ENCODE measurements around the gene CUL2. TPM values are rescaled to one million over a fixed set of nuclear protein-coding genes. Genes with fewer than 3 reads are reported as not detected.

Gene CUL2
- total RNA-seq, 4 donors from 2014 or later, result 15.9 to 28.5 (median 22.7) TPM

DNA sequence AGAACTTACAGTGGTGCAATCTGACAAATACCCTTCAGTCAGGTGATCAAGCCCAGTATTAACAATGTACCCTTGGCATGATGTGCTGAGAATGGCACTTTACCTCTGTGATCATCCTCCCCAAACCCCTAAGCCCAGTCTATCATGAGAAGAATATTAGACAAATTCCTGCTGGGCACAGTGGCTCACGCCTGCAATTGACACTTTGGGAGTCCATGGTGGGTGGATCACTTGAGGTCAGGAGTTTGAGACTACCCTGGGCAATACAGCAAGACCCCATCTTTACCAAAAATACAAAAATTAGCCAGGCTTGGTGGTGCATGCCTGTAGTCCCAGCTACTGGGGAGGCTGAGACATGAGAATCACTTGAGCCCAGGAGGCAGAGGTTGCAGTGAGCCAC lies 7.4 kb upstream of the CUL2 start:
- no peaks in the 10 kb centered on the region for H3K4me1 ChIP-seq
- H3K9me3 ChIP-seq, result no peaks in the 10 kb centered on the region
- ATAC-seq, result no peak
- TF ChIP-seq POLR2AphosphoS5 (IDR thresholded peaks at IDR 0.05) (no peak), EP300 (IDR thresholded peaks at IDR 0.05) (no peak), CTCF (IDR thresholded peaks at IDR 0.05) (no peak), POLR2A (IDR thresholded peaks at IDR 0.05) (no peak)
- no peak overlapping the region for H3K4me3 ChIP-seq
- no peaks in the 10 kb centered on the region for H3K36me3 ChIP-seq
- 75 to 78% methylated on average over 1 of the region's 1 CpG for WGBS, 2 donors (ENCODE audit: low coverage in 1 of 2)
- H3K27me3 ChIP-seq, result peaks cover 25% of the 10 kb centered on the region
- no peak overlapping the region for H3K27ac ChIP-seq

DNA sequence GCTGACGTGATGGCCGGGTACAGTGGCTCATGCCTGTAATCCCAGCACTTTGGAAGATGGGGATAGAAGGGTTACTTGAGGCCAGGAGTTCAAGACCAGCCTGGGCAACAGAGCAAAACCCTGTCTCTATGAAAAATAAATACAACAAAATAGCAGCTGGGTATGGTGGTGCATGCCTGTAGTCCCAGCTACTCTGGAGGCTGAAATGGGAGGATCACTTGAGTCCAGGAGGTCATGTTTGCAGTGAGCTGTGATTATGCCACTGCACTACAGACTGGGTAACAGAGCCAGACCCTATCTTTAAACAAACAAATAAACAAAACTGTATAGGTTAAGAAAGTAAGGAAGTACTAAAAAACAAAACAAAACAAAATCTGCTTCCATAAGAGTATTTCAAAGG lies 6.2 kb upstream of the CUL2 start:
- Histone ChIP-seq H3K4me3 (no peak overlapping the region), H3K9me3 (no peaks in the 10 kb centered on the region), H3K36me3 (no peaks in the 10 kb centered on the region), H3K27ac (no peak overlapping the region), H3K27me3 (peaks cover 25% of the 10 kb centered on the region), H3K4me1 (no peaks in the 10 kb centered on the region)
- ATAC-seq, result no peak
- 51 to 90% methylated on average over 2 of the region's 2 CpGs for WGBS, 2 donors (ENCODE audit: low coverage in 1 of 2)
- TF ChIP-seq POLR2AphosphoS5 (IDR thresholded peaks at IDR 0.05) (no peak), EP300 (IDR thresholded peaks at IDR 0.05) (no peak), CTCF (IDR thresholded peaks at IDR 0.05) (no peak), POLR2A (IDR thresholded peaks at IDR 0.05) (no peak)

DNA sequence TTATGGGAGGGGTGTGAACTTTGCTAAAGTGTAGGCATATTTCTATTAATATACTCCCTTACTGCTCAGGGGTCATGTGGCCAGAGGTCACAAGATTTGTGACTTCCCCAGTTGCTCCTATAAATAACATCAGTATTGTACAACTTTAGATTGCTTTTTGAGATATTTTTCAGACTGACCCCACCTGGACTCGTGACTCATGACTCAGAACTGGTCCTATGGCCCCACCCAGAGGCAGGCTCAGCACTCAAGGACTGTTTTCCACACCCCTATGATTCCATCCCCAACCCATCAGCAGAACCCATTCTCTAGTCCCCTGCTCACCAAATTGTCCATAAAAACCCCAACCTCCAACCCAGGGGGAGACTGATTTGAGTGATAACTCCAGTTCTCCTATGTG lies 2.7 kb upstream of the CUL2 start:
- H3K4me3 ChIP-seq, result no peak overlapping the region
- peaks cover 25% of the 10 kb centered on the region for H3K27me3 ChIP-seq
- no peak overlapping the region for H3K27ac ChIP-seq
- ATAC-seq, result no peak
- H3K36me3 ChIP-seq, result no peaks in the 10 kb centered on the region
- WGBS, 2 donors (ENCODE audit: low coverage in 1 of 2), result 60 to 71% methylated on average over 1 of the region's 1 CpG
- H3K9me3 ChIP-seq, result no peaks in the 10 kb centered on the region
- peaks cover 0 to 24% (median 9%) of the 10 kb centered on the region in 3 donors for H3K4me1 ChIP-seq
- TF ChIP-seq POLR2A (IDR thresholded peaks at IDR 0.05) (no peak), EP300 (IDR thresholded peaks at IDR 0.05) (no peak), POLR2AphosphoS5 (IDR thresholded peaks at IDR 0.05) (no peak), CTCF (IDR thresholded peaks at IDR 0.05) (no peak)

DNA sequence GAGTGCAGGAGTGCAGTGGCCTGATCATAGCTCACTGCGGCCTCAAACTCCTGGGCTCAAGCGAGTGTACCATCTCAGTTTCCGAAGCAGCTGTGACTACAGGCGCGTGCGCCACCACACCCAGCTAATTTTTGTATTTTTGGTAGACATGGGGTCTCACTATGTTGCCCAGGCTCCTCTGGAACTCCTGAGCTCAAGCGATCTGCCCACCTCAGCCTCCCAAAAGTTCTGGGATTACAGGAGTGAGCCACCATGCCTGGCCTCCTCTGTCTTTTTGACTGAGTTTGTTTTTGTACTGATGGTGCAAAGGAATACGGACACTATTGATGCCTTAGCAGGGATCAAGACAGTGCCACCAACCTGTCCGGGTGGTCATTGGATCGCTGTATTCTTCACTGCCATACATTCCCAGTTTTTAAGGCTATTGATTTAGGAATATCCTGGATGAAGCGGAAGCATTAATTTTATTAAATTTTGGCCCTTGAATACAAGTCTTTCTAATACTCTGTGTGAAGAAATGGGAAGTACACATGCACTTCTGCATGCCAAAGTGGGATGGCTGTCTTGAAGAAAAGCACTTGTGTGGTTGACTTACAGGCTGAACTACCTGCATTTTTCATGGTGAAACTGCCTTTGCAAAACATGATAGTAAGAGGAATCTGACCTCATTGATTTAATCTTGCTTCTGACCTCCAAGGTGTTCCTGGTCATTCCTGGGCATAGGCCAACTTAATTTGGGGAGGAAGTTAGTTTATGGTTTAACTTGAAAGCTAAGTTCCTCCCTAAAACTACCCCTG lies 2.1 kb upstream of the CUL2 start:
- H3K4me1 ChIP-seq, result peaks cover 0 to 31% (median 9%) of the 10 kb centered on the region in 3 donors
- no peaks in the 10 kb centered on the region for H3K9me3 ChIP-seq
- peaks cover 18% of the 10 kb centered on the region for H3K27me3 ChIP-seq
- no peak overlapping the region for H3K4me3 ChIP-seq
- WGBS, 2 donors (ENCODE audit: low coverage in 1 of 2), result 87 to 90% methylated on average over 4 to 11 of the region's 11 CpGs
- TF ChIP-seq CTCF (IDR thresholded peaks at IDR 0.05), result no peak
- no peak for TF ChIP-seq EP300 (IDR thresholded peaks at IDR 0.05)
- no peak for ATAC-seq
- H3K27ac ChIP-seq, result no peak overlapping the region
- no peaks in the 10 kb centered on the region for H3K36me3 ChIP-seq

DNA sequence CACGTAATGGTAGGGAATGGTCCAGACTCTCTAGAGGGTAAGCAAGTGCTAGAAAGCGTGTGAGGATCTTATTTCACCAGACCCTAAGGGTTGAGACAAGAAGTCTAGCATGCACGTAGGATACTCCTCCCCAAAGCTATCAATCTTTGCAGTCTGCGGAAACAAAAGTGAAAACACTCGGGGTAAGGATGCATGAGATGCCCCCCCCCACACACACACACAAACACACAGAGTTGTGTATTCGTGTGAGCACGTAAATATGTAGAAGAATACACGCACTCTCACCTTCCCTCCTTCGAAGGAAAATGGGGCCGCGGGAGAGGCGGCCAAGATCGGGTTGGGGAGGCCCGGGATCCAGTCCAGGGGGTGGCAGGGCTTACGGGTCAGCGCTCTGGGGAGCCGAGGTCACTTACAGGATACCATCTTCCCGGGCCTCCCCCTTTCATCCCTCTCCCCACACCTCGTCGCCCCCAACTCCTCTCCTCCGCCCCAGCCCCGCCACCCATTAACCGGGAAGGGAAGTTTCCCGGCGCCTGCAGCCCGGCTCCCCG lies 455 bp downstream of the CUL2 start:
- TF ChIP-seq POLR2A (IDR thresholded peaks at IDR 0.05) (no peak), POLR2AphosphoS5 (IDR thresholded peaks at IDR 0.05) (no peak), EP300 (IDR thresholded peaks at IDR 0.05) (no peak), CTCF (IDR thresholded peaks at IDR 0.05) (no peak)
- Histone ChIP-seq H3K36me3 (no peaks in the 10 kb centered on the region), H3K27me3 (no peaks in the 10 kb centered on the region), H3K4me1 (peaks cover 0 to 52% (median 9%) of the 10 kb centered on the region in 3 donors), H3K27ac (peak overlapping the region; percentile 82 to 100 (median 95)), H3K4me3 (peak overlapping the region; percentile 97 to 98), H3K9me3 (no peaks in the 10 kb centered on the region)
- peak; percentile 31 for ATAC-seq
- 0% methylated on average over 7 to 17 of the region's 27 CpGs for WGBS, 2 donors (ENCODE audit: low coverage in 1 of 2)
